GM19328 (cell line): Measurements from ENCODE around the gene HRAS.
"Not testable (repeated sequence)": the region's sequence is repeated elsewhere in the genome, so short reads cannot be mapped to it uniquely, and the experiment has no call there.

ENCODE experiments used
- ATAC-seq: cut with Tn5 transposase; IDR thresholded peaks from one replicate; pipeline ENCODE4 v1.9.1; 2021; ENCODE audit warnings: mild to moderate bottlenecking, moderate library complexity; ENCODE audit not compliant: unreplicated experiment

The HRAS gene

DNA sequence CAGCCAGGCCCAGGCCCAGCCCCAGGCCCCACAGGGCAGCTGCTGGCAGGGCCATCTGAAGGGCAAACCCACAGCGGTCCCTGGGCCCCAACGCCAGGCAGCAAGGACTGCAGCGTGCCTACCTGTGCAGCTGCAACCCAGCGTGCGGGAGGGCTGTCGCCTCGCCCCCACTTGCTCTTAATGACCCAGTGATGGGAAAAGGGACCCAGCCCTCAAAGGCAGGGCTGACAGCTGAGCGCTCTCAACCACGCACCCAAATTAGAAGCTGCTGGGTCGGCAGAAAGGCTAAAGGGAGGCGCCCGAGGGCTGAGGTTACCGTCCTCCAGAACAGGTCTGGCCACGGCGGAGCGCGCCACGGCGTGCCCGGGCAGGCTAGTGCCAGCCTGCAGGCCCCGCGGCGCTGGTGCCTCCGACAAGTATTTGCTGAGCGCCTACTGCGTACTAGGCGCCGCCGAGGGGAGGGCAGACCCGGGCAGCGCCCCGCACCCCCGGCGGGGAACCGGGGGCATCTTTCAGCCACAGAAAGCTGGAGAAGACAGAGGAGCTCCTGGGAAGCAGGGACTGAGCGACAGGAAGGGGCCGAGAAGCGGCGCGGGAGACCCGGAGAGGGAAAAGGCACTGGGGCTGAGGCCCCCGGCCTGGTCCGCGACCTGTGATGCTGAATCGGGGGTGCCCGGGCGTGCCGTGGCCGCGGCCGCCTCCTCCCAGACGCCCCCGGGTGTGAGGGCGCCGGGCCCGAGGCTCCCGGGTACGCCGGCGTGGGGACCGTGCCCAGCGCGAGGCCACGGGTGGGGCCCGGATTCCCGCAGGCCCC is 773 bp downstream of the HRAS start:
- no peak for ATAC-seq

DNA sequence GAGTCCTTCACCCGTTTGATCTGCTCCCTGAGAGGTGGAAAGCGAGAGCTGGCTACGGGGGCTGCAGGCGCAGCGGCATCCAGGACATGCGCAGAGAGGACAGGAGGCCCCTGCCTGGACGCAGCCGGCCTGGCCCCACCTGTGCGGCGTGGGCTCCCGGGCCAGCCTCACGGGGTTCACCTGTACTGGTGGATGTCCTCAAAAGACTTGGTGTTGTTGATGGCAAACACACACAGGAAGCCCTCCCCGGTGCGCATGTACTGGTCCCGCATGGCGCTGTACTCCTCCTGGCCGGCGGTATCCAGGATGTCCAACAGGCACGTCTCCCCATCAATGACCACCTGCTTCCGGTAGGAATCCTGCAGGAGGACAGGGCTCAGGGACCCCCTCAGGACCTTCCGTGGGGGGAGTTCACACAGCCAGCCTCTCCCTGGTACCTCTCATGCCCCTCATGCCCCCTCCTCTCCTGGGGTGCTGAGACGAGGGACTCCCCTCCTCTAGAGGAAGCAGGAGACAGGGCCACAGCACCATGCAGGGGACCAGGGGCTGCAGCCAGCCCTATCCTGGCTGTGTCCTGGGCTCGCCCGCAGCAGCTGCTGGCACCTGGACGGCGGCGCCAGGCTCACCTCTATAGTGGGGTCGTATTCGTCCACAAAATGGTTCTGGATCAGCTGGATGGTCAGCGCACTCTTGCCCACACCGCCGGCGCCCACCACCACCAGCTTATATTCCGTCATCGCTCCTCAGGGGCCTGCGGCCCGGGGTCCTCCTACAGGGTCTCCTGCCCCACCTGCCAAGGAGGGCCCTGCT is 1.6 kb downstream of the HRAS start:
- no peak for ATAC-seq

DNA sequence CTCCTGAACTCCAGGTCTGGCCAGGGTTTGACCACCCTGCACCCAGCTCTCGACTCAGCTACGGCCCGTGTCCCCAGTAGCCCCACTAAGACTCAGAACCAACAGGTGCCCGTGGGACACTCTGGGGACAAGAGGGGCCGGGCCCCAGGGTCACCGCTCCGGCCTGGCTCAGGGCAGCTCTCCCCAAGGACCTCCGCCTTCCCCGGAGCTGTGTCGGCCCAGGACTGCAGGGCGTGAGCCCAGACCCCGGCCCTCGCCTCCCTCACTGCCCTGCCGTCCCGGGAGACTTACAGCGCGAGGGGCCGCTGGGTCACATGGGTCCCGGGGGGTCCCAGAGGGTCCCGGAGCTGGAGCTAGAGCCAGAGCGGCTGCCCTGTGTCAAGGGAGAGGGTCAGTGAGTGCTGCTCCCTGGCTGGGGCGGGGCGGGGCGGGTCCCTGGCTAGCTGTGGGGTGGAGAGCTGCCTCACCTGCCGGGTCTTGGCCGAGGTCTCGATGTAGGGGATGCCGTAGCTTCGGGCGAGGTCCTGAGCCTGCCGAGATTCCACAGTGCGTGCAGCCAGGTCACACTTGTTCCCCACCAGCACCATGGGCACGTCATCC is 2.3 kb downstream of the HRAS start:
- no peak for ATAC-seq

DNA sequence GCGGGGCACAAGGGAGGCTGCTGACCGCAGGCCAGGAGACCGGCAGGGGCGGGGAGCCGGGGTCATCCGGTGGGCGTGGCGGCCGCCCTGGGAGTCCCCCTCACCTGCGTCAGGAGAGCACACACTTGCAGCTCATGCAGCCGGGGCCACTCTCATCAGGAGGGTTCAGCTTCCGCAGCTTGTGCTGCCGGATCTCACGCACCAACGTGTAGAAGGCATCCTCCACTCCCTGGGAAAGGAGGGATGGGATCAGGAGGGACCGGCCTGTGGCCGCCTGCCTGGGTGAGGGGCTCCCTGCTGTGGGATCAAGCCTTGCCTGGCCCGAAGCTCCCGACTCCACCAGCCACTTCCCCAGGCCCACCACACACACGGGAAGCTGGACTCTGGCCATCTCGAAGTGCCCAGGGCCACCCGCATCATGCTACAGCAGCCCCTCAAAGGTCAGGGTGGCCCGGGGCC is 2.8 kb downstream of the HRAS start:
- no peak for ATAC-seq

DNA sequence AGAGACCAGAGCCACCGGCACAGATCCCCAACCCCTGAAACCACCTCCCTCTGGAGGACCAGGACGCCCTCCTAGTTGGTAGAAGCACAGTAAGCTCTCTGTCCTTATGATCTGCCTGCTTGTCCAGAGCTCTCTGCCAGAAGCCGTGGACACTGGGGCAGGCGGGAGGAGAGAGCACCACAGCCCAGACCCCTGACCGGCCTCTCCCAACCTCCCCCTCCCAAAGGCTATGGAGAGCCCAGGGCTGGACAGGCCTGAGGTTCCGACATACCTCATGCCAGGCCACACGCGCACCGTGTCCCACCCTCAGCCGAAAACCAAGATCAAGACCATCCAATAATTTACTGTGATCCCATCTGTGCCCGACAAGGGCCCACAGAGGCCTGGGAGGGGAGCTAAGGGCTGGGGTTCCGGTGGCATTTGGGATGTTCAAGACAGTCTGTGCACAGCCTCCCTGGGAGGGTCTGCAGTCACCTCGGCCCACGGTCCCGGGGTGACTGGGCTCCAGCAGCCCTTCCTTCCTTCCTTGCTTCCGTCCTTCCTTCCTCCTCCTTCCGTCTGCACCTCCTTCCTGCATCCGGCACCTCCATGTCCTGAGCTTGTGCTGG is 3.4 kb downstream of the HRAS start:
- ATAC-seq: no peak

DNA sequence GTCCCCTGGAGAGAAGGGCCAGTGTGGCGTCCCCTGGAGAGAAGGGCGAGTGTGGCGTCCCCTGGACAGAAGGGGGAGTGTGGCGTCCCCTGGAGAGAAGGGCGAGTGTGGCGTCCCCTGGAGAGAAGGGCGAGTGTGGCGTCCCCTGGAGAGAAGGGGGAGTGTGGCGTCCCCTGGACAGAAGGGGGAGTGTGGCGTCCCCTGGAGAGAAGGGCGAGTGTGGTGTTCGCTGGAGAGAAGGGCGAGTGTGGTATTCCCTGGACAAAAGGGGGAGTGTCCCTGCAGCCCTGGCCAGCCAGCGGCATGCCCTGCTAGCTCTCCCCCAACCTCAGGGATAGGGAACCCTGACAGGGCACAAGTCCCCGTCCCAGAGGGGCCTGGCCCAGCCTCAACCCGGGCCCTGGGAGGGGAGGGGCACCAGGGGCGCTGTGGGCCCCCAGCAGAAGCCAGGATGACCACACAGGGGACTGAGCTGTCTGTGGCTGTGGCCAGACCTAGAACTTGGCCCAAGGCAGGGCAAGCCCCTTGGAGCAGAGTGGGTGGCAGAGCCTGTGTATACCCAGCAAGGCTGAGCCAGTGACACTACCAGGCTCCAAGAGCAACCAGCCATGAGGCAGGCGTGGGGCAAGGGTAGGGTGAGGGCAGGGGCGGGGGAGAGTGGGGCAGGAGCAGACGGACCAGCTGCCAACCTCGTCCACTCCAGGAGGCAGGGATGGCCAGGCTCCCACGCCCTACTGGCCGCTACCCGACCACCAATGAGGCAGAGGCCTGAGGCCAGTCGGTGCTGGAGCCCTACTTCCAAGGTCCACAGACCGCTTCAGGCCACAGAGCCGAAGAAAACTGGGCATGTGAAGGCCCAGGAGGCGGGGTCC is 4.2 kb downstream of the HRAS start:
- ATAC-seq: no peak

DNA sequence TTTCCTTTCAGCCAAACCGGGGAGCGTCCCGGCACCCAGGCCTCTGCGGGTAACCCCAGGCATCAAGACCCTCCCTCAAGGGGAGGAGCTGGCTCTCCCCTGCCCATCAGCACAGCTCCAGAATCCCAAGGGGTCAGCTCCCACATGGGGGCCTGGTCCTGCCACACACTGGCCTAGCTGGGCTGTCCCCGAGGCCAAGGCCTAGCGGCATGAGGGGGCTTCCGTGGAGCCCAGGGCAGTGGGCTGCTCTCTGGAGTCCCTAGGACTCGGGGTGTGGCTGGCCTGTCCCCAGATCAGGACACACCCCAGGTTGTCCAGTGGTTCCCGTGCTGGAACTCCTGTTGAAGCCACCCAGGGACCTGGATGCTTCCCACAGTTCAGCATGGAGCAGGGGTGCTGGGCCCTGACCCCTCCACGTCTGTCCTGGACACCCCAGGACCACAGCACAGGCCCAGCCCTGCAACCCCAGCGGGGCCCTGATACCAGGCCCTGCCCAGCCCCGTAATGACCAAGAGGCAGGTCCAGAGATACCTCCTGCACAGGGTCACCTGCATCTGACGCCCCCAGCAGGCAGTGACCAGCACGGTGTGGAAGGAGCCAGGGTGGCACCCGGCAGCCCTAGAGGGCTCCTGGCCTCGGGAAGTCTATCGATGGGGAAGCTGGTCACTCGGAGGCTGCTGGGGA is 5.5 kb downstream of the HRAS start:
- no peak for ATAC-seq

DNA sequence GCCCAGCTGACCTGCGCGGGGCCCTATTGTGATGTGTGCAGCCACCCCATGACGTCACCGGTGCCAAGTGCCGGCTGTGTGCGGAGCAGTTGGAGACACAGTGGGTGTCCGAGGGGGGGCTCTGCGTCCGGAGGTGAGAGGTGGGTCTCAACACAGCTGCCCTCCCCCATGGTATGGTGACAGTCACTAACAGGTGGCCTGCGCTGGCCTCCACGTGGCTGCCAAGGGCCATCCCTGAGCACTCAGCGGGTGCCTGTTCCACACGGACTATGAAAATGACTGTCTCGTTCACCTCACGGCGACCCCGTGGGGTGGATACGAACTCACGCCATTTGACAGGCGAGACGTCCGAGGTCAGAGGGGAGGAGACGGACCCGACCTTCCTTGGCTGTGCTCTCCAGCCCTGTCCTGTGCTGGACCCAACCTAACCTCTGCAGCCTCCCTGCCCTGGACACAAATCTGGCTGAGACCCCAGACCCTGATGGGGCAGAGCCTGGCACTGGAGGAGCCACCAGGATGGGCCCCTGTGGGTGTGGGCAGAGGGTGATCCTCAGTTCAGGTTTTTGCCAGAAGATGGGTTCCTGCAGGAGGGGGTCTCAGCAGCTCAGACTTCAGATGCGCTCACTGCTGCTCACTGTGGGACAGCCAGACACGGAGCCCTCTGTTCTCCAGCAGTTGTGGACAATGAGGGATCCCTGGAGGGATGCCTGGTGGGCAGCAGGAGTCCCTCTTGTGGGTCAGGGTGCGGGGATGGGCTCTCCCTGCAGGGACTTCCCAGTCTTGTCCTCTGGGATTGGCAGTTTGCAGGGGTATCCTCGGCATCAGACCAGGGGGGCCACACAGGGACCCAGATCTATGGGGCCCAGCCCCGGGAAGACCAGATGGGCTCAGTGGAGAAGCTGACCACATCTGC is 6.3 kb downstream of the HRAS start:
- ATAC-seq: no peak

DNA sequence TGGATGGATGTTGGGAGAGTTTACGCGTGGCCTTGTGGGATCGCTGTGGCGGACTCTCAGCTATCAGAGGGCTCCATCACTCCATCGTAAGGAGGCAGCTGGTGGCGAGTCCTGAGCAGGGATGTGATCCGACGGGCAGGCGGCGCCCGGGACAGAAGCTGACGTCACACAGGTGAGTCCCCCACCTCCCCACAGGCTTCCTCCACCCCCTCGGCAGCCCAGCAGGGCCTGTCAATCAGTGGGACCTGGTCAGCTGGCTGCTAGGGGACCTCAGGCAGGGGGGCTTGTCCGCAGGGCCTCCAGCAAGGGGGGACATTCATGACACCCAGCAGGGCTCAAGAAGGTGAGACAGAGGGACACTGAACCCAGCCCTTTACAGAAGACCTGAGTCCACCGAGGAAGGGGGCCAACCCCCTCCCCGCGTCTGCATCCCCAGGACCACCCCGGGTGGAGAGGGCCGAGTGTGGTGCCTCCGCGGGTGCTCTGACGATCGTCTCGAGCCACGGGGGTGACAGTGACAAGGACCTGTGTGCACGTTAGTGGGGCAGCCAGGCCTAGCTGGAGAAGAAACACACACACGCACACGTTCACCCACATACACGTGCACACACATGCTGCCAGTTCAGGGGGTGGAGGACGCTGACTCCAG is 7.1 kb downstream of the HRAS start:
- ATAC-seq: no peak

DNA sequence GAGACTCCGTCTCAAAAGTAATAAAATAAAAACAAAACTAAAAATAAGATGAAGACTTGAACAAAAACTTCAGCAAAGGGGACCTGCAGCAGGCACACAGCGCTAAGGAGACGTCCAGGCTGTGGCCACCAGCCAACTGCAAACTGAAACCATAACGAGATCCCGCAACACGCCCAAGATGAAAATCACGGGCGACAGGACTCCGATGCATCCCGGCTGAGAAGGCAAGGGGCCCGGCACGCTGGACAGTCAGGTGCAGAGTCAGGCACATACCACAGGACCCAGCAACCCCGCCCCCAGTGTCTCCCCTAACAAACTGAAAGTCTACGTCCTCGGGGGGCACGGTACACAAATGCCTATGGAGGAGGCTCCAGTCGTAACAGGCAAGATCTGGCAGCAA is 9.2 kb downstream of the HRAS start:
- no peak for ATAC-seq

- ATAC-seq: no peak
Measured at GRCh38 chr11:521177-521688, 14.1 kb downstream of the HRAS start.

DNA sequence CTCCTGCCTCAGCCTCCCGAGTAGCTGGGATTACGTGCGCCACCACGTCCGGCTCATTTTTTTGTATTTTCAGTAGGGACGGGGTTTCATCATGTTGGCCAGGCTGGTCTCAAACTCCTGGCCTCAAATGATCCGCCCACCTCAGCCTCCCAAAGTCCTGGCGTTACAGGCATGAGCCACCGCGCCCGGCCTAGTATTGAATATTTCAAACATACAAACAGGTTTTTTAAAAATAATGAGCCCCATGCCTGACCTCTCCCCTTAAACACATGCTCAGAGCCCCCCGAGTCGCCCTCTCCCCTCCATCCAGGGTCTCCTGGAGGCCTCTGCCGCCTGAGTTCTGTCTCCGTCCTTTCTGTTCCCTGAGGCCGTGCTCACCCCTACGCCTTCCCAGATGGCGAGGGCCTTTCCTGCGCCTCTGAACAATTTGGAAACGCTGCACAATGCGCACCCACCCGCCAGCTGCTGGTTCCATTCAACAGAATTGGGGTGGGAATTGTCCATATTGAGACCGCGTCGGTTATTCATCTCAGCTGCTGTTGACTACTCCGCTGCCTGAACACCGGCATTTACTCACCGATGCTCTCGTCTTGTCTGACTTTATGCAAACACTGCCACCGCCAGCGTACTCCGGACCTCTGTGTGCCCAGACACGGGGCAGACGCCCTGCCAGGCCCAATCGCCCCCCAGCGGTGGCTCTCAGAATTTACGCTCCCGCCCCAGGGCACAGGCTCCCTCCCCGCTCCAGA is 14.8 kb downstream of the HRAS start:
- ATAC-seq: no peak

GRCh38 chr11:518463-519202 is 16.7 kb downstream of the HRAS start:
- peak; percentile 88 for ATAC-seq

- not testable (repeated sequence) for ATAC-seq
Measured at GRCh38 chr11:516918-517685, 18.3 kb downstream of the HRAS start.

DNA sequence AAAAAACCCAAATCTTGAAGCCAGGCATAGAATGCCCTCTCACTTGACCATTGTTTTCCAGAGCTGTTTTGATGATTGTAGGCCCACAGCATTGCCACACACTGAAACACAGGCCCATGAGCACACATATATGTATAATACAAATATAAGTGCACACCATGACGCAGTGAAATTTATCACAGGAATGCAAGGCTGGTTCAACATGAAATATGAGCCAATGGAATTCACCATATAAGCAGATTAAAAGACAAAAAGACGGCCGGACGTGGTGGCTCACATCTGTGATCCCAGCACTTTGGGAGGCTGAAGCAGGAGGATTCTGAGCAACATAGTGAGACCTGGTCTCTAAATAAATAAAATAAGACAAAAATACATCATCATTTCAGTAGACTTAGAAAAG is 19.0 kb downstream of the HRAS start:
- ATAC-seq: no peak

- ATAC-seq: no peak
Measured at GRCh38 chr11:515131-515530, 20.2 kb downstream of the HRAS start.
